Mononuclear cell (primary cell): Measurements from ENCODE around the gene CARD11. TPM values are rescaled to one million over a fixed set of nuclear protein-coding genes. Genes with fewer than 3 reads are reported as not detected.

Experiments
- H3K27me3 ChIP-seq: 2 replicates; pipeline ENCODE4 v1.6.0; 2011; ENCODE audit warnings: low read length, control low read depth; ENCODE audit not compliant: insufficient read depth
- H3K4me1 ChIP-seq: 2 replicates; pipeline ENCODE4 v1.5.1; 2011; ENCODE audit warnings: mild to moderate bottlenecking, low read length, control low read depth; ENCODE audit not compliant: insufficient read depth
- H3K4me3 ChIP-seq: 2 replicates; pipeline ENCODE4 v1.5.1; 2011; ENCODE audit warnings: mild to moderate bottlenecking, low read length, moderate library complexity
- H3K9me3 ChIP-seq: 2 replicates; pipeline ENCODE4 v1.5.1; 2011; ENCODE audit warnings: low read depth, mild to moderate bottlenecking, control low read depth, low read length
- total RNA-seq: library from RNA; depleted of rRNA; stranded (reverse); fragments of >200 nt; gene quantifications from one replicate; pipeline ENCODE4 v1.2.3, GENCODE V29; 2012

Gene CARD11
- total RNA-seq, 1 donor = 39.1 TPM

- Histone ChIP-seq H3K9me3 (no peaks in the 10 kb centered on the region), H3K4me1 (peaks cover 28% of the 10 kb centered on the region), H3K4me3 (no peak overlapping the region), H3K27me3 (no peaks in the 10 kb centered on the region)
Measured at GRCh38 chr7:2864204-2864985, 179.3 kb downstream of the CARD11 start.

- no peaks in the 10 kb centered on the region for H3K27me3 ChIP-seq
- H3K4me1 ChIP-seq = peaks cover 28% of the 10 kb centered on the region
- H3K4me3 ChIP-seq = no peak overlapping the region
- H3K9me3 ChIP-seq = no peaks in the 10 kb centered on the region
Measured at GRCh38 chr7:2863461-2864066, 180.1 kb downstream of the CARD11 start.

- H3K27me3 ChIP-seq = no peaks in the 10 kb centered on the region
- no peak overlapping the region for H3K4me3 ChIP-seq
- H3K4me1 ChIP-seq = peaks cover 28% of the 10 kb centered on the region
- H3K9me3 ChIP-seq = no peaks in the 10 kb centered on the region
Measured at GRCh38 chr7:2862831-2863361, 180.8 kb downstream of the CARD11 start.

GRCh38 chr7:2861509-2861908 lies 182.2 kb downstream of the CARD11 start:
- Histone ChIP-seq H3K4me1 (peaks cover 28% of the 10 kb centered on the region), H3K4me3 (no peak overlapping the region), H3K9me3 (no peaks in the 10 kb centered on the region), H3K27me3 (no peaks in the 10 kb centered on the region)

GRCh38 chr7:2860627-2861133 lies 183.0 kb downstream of the CARD11 start:
- Histone ChIP-seq H3K9me3 (no peaks in the 10 kb centered on the region), H3K4me1 (peaks cover 28% of the 10 kb centered on the region), H3K27me3 (no peaks in the 10 kb centered on the region), H3K4me3 (no peak overlapping the region)

GRCh38 chr7:2859952-2860351 lies 183.7 kb downstream of the CARD11 start:
- no peak overlapping the region for H3K4me3 ChIP-seq
- peaks cover 27% of the 10 kb centered on the region for H3K4me1 ChIP-seq
- H3K27me3 ChIP-seq = no peaks in the 10 kb centered on the region
- no peaks in the 10 kb centered on the region for H3K9me3 ChIP-seq

GRCh38 chr7:2858621-2859020 lies 185.0 kb downstream of the CARD11 start:
- no peak overlapping the region for H3K4me3 ChIP-seq
- H3K4me1 ChIP-seq = peaks cover 14% of the 10 kb centered on the region
- H3K27me3 ChIP-seq = no peaks in the 10 kb centered on the region
- no peaks in the 10 kb centered on the region for H3K9me3 ChIP-seq

- H3K4me1 ChIP-seq = no peaks in the 10 kb centered on the region
- H3K27me3 ChIP-seq = no peaks in the 10 kb centered on the region
- H3K4me3 ChIP-seq = no peak overlapping the region
- no peaks in the 10 kb centered on the region for H3K9me3 ChIP-seq
Measured at GRCh38 chr7:2856388-2857169, 187.1 kb downstream of the CARD11 start.

Other genes with a start within 250 kb of the CARD11 start
- gene GNA12, start 199.6 kb downstream of the CARD11 start, total RNA-seq = 22.7 TPM